ENCODE measurements around the gene MYO18B.

Gene MYO18B

GRCh38 chr22:26035523-26035922 is 293.5 kb downstream of the MYO18B start:
- Histone ChIP-seq H3K4me1 (ENCODE audit: insufficient read depth, low read length) (no peaks in the 10 kb centered on the region; the same call in 1 of the 2 replicates), H3K9ac (ENCODE audit: low read depth, low read length) (no peak overlapping the region), H3K36me3 (ENCODE audit: insufficient read depth, low read length) (no peaks in the 10 kb centered on the region; the same call in 1 of the 2 replicates)

DNA sequence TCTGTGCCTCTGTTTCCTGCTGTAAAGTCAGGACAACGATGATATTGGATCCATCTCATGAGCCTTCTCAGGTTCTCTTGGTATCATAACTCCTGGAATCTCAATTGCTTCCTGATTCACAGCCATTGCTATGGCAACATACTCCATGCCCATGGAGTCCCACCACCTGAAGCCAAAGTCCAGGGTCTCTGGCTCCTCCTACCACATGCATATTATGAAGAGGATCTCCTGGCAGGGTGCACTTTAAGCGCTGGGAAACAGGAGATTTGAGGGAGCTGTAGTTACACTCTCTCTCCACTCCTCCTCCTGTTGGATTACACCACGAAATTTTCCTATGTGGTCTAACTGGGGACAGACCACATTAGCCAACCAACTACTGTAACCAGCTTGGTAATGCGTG is 296.4 kb downstream of the MYO18B start:
- no peaks in the 10 kb centered on the region; the same call in 1 of the 2 replicates for H3K4me1 ChIP-seq (ENCODE audit: insufficient read depth, low read length)
- H3K9ac ChIP-seq (ENCODE audit: low read depth, low read length): no peak overlapping the region
- peaks cover 17% of the 10 kb centered on the region for H3K9me3 ChIP-seq (ENCODE audit: control insufficient read depth, insufficient read depth, low read length)
- no peaks in the 10 kb centered on the region; the same call in 1 of the 2 replicates for H3K36me3 ChIP-seq (ENCODE audit: insufficient read depth, low read length)

More at GRCh38 chr22:26035523-26035922, 293.5 kb downstream of the MYO18B start:
- peaks cover 17% of the 10 kb centered on the region for H3K9me3 ChIP-seq (ENCODE audit: control insufficient read depth, insufficient read depth, low read length)

GRCh38 chr22:26041931-26042330 is 299.9 kb downstream of the MYO18B start:
- Histone ChIP-seq H3K9me3 (ENCODE audit: control insufficient read depth, insufficient read depth, low read length) (peaks cover 6% of the 10 kb centered on the region; the same call in 1 of the 2 replicates), H3K9ac (ENCODE audit: low read depth, low read length) (no peak overlapping the region), H3K36me3 (ENCODE audit: insufficient read depth, low read length) (no peaks in the 10 kb centered on the region), H3K4me1 (ENCODE audit: insufficient read depth, low read length) (no peaks in the 10 kb centered on the region; the same call in 1 of the 2 replicates)

DNA sequence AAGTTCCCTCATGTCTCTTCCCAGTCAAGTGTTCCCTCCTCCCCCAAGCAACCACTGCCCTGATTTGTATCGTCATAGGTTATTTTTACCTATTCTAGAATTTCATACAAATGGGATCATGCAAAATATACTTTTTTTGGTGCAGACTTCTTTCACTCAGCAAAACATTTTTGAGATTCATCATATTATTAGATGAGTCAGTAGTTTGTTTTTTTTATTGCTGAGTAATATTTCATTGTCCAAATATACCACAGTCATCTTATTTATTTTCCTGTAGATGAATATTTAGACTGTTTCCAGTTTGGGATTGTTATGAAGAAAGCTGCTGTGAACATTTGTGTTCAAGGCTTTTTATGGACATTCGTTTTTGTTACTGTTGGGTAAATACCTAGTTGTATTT is 301.0 kb downstream of the MYO18B start:
- Histone ChIP-seq H3K9ac (ENCODE audit: low read depth, low read length) (no peak overlapping the region), H3K9me3 (ENCODE audit: control insufficient read depth, insufficient read depth, low read length) (0 out of 2 replicates have a peak, but pooled peaks cover 2% of the 10 kb centered on the region), H3K4me1 (ENCODE audit: insufficient read depth, low read length) (no peaks in the 10 kb centered on the region; the same call in 1 of the 2 replicates), H3K36me3 (ENCODE audit: insufficient read depth, low read length) (no peaks in the 10 kb centered on the region)

GRCh38 chr22:26045051-26045450 is 303.1 kb downstream of the MYO18B start:
- Histone ChIP-seq H3K4me1 (ENCODE audit: insufficient read depth, low read length) (no peaks in the 10 kb centered on the region), H3K9ac (ENCODE audit: low read depth, low read length) (no peak overlapping the region)

DNA sequence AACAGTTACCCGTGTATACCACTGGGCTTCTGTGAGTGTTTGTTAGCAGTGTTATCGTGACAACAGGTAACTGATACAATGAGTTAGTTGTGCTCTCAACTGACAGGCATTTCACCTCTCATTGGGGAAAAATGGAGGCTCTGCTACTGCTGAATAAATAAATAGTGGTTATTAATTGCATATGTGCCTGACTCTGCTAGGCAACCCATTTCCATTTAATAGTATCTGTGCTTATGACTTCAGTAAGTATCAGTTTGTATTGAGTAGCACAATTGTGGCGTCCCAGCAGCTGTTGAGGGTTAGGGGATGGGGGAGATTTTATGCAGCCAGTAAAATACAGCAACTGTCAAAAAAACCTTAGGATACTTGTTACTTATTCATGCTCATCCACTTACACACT is 303.9 kb downstream of the MYO18B start:
- Histone ChIP-seq H3K9ac (ENCODE audit: low read depth, low read length) (no peak overlapping the region), H3K4me1 (ENCODE audit: insufficient read depth, low read length) (no peaks in the 10 kb centered on the region), H3K36me3 (ENCODE audit: insufficient read depth, low read length) (no peaks in the 10 kb centered on the region), H3K9me3 (ENCODE audit: control insufficient read depth, insufficient read depth, low read length) (no peaks in the 10 kb centered on the region)

More at GRCh38 chr22:26045051-26045450, 303.1 kb downstream of the MYO18B start:
- H3K9me3 ChIP-seq (ENCODE audit: control insufficient read depth, insufficient read depth, low read length): no peaks in the 10 kb centered on the region
- H3K36me3 ChIP-seq (ENCODE audit: insufficient read depth, low read length): no peaks in the 10 kb centered on the region

DNA sequence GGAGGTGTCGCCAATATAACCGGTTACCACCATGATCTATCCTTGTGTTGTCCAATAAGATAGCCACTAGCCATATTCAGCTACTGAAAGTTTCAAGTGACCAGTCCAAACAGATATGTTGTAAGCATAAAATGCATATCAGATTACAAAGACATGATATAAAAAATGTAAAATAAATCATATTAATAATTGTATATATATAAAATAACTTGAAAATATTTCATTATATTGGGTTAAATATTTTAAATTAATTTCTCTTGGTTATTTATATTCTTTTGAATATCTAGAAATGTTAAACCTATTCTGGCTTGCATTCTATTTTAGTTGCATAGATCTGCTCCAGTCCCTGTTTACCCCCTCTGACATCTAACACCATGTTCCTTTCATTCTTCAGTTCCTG is 305.5 kb downstream of the MYO18B start:
- no peaks in the 10 kb centered on the region for H3K4me1 ChIP-seq (ENCODE audit: insufficient read depth, low read length)
- H3K36me3 ChIP-seq (ENCODE audit: insufficient read depth, low read length): no peaks in the 10 kb centered on the region
- H3K9me3 ChIP-seq (ENCODE audit: control insufficient read depth, insufficient read depth, low read length): no peaks in the 10 kb centered on the region

DNA sequence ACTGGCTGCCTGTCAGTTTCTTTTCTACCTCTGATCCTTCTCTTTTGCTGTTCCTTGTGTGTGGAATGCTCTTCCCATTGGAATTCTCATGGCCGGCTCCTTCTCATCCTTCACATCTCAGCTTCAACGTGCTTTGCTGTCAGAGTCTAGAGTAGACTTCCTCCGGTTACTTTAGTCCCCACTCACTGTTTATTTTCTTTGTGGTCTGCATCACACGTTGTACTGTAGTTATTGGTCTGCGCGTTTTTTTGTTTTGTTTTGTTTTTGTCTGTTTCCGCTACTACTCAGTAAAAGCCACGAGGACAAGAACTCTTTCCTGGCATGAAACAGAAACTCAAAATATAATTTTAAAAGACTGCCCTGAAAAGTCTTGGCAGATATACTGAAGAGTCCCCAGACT is 305.9 kb downstream of the MYO18B start:
- Histone ChIP-seq H3K9ac (ENCODE audit: low read depth, low read length) (no peak overlapping the region), H3K9me3 (ENCODE audit: control insufficient read depth, insufficient read depth, low read length) (no peaks in the 10 kb centered on the region), H3K36me3 (ENCODE audit: insufficient read depth, low read length) (no peaks in the 10 kb centered on the region), H3K4me1 (ENCODE audit: insufficient read depth, low read length) (no peaks in the 10 kb centered on the region)

More for the DNA sequence above, 305.5 kb downstream of the MYO18B start:
- no peak overlapping the region for H3K9ac ChIP-seq (ENCODE audit: low read depth, low read length)

DNA sequence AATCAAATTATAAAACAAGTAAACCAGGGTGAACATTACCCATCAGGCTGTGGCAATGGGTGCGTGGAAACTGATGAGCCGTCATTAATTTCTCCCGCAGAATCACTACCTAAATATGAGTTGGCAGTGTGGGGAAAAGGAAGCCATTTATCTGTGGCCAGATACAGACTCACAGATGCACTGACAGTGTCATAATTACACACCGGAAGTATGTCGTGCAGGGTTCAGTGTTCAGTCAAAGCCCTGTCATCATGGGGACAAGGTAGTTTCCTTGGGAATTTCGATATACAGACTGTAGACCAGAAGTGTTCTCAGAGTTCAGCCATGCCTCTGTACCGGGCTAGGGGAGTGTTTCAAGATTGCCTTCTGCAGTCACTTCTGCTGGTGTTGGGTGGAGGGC is 308.1 kb downstream of the MYO18B start:
- H3K9me3 ChIP-seq (ENCODE audit: control insufficient read depth, insufficient read depth, low read length): no peaks in the 10 kb centered on the region
- H3K36me3 ChIP-seq (ENCODE audit: insufficient read depth, low read length): no peaks in the 10 kb centered on the region
- H3K4me1 ChIP-seq (ENCODE audit: insufficient read depth, low read length): peaks cover 15% of the 10 kb centered on the region; the same call in 1 of the 2 replicates
- no peak overlapping the region for H3K9ac ChIP-seq (ENCODE audit: low read depth, low read length)

DNA sequence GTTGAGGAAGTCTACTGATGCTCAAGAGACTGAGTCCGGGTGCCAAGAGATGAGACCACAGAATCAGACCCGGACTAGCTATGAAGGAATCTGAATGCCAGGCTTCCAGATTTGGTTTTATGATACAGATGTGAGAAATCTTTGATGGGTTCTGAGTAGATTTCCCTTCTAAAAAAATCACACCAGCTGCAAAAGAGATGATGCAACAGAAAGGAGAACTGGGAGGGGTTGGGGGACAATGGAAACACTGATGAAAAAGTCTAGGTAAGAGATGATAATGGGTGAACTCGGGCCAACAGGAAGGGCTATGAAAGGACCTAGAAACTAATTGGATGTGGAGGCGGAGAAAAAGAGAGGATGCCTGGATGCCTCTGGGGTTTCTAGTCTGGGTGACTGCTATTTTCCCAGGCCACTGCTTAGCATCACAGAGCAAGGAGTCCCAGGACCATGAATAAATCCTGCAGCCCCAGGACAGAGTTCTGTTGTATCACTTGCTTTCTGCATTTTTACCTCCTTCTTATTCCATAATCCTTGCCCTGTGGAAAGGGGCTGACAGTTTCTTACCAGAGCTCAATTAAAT is 311.8 kb downstream of the MYO18B start:
- Histone ChIP-seq H3K9ac (ENCODE audit: low read depth, low read length) (no peak overlapping the region), H3K36me3 (ENCODE audit: insufficient read depth, low read length) (no peaks in the 10 kb centered on the region), H3K9me3 (ENCODE audit: control insufficient read depth, insufficient read depth, low read length) (no peaks in the 10 kb centered on the region), H3K4me1 (ENCODE audit: insufficient read depth, low read length) (peaks cover 15% of the 10 kb centered on the region; the same call in 1 of the 2 replicates)

DNA sequence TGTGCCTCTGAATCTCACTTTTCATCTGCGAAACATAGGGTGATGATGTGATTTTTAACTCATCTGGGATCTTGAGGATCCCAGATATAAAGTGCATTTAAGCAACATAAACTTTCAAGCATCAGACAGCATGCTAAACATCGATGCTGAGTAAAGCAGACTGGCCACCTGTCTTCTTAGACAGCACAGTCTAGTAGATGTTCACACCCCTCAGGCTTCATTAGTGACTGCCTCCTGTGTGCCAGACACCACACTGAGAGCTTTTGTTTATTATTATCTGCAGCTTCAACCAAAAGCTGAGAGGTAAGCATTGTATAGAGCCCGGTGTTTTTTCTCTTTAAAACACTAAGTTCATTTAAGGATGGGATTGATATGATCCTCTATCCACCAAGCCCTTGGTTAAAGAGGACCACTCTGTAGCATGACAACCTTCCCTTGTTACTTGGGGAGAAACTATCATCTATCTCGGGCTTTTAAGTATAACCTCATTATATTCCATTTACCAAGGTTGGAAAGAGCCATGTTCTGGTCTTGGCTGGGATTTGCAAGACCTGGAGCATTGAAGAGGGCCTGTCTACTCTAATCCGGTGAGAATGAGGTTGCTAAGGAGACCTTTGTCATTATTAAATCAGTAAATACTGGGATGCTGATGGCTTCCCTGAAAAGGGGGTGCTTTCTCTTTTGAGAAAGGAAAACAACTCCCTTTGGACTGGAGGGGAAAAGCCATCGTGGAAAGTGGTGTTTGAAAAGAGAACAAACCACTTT is 313.0 kb downstream of the MYO18B start:
- Histone ChIP-seq H3K9ac (ENCODE audit: low read depth, low read length) (no peak overlapping the region), H3K4me1 (ENCODE audit: insufficient read depth, low read length) (peaks cover 15% of the 10 kb centered on the region; the same call in 1 of the 2 replicates), H3K36me3 (ENCODE audit: insufficient read depth, low read length) (no peaks in the 10 kb centered on the region), H3K9me3 (ENCODE audit: control insufficient read depth, insufficient read depth, low read length) (no peaks in the 10 kb centered on the region)

DNA sequence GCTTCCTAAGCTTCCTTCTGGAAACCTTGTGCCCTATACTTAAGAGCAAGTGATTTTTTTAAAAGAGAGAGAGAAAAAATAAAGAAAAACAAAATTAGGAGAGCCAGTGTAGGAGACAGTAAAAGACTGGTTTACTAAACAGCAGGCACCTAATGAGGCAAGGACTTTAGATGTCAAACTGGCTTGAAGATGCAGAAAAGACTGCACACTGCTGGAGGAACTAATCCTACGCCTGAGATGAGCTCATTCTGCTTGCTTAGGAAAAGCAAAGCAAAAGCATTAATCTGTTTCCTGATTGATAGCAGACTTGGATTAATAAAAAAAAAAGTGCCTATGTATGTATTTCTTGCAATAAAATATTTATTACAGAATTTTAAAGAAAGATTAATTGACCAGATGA is 313.7 kb downstream of the MYO18B start:
- Histone ChIP-seq H3K36me3 (ENCODE audit: insufficient read depth, low read length) (no peaks in the 10 kb centered on the region), H3K9ac (ENCODE audit: low read depth, low read length) (no peak overlapping the region), H3K9me3 (ENCODE audit: control insufficient read depth, insufficient read depth, low read length) (no peaks in the 10 kb centered on the region), H3K4me1 (ENCODE audit: insufficient read depth, low read length) (peaks cover 15% of the 10 kb centered on the region; the same call in 1 of the 2 replicates)

DNA sequence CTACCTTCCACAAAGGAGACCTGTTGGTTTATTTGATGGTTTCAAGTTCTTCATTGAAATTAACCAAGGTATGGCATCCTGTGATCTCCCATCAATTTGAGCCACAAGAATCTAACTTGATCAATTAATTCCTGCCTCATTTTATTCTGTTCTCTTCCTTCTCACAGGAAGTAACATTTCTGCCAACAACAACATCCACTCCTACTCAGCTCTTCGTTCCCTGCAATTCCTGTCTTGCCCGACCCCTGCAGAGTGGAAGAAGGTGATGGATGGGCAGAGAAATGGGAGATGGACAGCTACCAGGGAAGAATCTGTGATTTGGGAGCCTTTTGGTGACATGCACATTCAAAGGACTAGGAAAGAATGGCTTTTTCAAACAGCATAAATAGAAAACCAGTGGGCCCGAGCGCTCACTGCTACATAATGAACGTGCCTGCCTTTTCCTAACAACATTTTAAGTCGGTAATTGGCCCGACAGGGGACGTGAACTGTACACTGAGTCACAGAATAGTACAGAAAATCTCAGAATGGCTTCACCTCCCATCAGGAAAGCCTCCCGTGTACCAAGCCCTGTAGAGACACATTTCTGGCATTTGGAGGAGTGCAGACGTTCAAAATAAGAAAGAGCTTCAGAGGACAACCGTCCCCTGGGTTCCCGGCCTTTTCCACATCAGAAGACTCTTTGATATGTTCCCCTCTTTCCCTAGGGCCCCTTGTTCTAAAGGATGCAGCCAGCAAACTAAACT is 314.6 kb downstream of the MYO18B start:
- H3K4me1 ChIP-seq (ENCODE audit: insufficient read depth, low read length): peaks cover 15% of the 10 kb centered on the region; the same call in 1 of the 2 replicates
- no peak overlapping the region for H3K9ac ChIP-seq (ENCODE audit: low read depth, low read length)
- H3K9me3 ChIP-seq (ENCODE audit: control insufficient read depth, insufficient read depth, low read length): no peaks in the 10 kb centered on the region
- H3K36me3 ChIP-seq (ENCODE audit: insufficient read depth, low read length): no peaks in the 10 kb centered on the region

DNA sequence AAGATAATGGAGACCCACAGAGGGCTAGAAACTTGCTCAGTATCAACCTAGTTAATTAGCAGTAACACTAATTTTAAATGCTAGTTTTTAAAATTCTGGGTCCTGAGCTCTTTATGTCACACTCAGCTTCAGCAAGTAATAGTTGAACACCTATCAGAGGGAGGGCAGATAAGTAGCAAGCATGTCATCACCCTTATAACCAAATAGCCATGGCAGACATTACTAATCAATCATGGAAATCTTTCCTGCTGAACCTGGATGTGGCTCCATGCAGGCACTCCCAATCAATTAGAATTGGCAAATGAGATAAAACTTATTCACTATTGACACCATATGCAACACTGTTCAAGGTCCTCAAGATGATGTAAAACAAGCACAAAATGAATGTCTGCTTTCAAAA is 315.7 kb downstream of the MYO18B start:
- peaks cover 15% of the 10 kb centered on the region; the same call in 1 of the 2 replicates for H3K4me1 ChIP-seq (ENCODE audit: insufficient read depth, low read length)
- H3K9ac ChIP-seq (ENCODE audit: low read depth, low read length): no peak overlapping the region
- no peaks in the 10 kb centered on the region for H3K9me3 ChIP-seq (ENCODE audit: control insufficient read depth, insufficient read depth, low read length)
- no peaks in the 10 kb centered on the region for H3K36me3 ChIP-seq (ENCODE audit: insufficient read depth, low read length)

All from ES-I3 (cell line).